GM04503 (cell line): ENCODE results near the gene OR2C3.
"Not testable (repeated sequence)": the region's sequence is repeated elsewhere in the genome, so short reads cannot be mapped to it uniquely, and the experiment has no call there.

Experiments
- DNase-seq: peaks from one replicate; pipeline ENCODE4 v3.0.0-alpha.2; 2012; ENCODE audit warnings: low read depth

OR2C3 gene

GRCh38 chr1:247517795-247518612 is 18.2 kb downstream of the OR2C3 start:
- DNase-seq = no peak

- no peak for DNase-seq
Observed at GRCh38 chr1:247506831-247507230, 29.4 kb downstream of the OR2C3 start.

- no peak for DNase-seq
Observed at GRCh38 chr1:247500865-247501264, 35.4 kb downstream of the OR2C3 start.

- no peak for DNase-seq
Observed at GRCh38 chr1:247496581-247497285, 39.5 kb downstream of the OR2C3 start.

GRCh38 chr1:247494767-247495166 is 41.5 kb downstream of the OR2C3 start:
- no peak for DNase-seq

GRCh38 chr1:247493106-247493505 is 43.1 kb downstream of the OR2C3 start:
- DNase-seq = no peak

- DNase-seq = no peak
Observed at GRCh38 chr1:247491328-247491727, 44.9 kb downstream of the OR2C3 start.

GRCh38 chr1:247487057-247487456 is 49.2 kb downstream of the OR2C3 start:
- peak; percentile 1 for DNase-seq

GRCh38 chr1:247482747-247483146 is 53.5 kb downstream of the OR2C3 start:
- DNase-seq = no peak

GRCh38 chr1:247476328-247477058 is 59.7 kb downstream of the OR2C3 start:
- DNase-seq = not testable (repeated sequence)

GRCh38 chr1:247475793-247476192 is 60.4 kb downstream of the OR2C3 start:
- no peak for DNase-seq
